Activated gamma-delta T cell treated with Interleukin-2 at 50 U/mL for 16 hours (primary cell): ENCODE results near the gene SOX6.

Experiments
- DNase-seq: peaks from one replicate; pipeline ENCODE4 v3.0.0-alpha.2; 2020

The SOX6 gene

DNA sequence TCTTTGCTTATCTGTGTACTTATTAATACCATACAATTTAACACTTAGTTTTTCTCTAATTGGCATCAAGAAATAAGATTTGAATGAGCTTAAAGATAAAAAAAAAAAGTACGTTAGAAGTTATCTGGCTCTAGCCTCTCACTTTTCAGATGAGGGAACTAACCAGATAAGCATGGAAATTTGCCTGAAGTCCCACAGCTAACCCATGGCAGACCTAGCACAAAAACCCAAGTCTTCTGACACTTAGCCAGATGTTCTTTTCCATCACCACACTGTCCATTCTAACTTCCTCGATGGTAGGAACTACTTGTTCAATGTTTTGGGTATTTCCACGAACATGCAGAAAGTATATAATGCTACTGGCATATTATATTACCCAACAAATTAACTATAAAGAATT lies 7.4 kb upstream of the SOX6 start:
- DNase-seq = no peak

DNA sequence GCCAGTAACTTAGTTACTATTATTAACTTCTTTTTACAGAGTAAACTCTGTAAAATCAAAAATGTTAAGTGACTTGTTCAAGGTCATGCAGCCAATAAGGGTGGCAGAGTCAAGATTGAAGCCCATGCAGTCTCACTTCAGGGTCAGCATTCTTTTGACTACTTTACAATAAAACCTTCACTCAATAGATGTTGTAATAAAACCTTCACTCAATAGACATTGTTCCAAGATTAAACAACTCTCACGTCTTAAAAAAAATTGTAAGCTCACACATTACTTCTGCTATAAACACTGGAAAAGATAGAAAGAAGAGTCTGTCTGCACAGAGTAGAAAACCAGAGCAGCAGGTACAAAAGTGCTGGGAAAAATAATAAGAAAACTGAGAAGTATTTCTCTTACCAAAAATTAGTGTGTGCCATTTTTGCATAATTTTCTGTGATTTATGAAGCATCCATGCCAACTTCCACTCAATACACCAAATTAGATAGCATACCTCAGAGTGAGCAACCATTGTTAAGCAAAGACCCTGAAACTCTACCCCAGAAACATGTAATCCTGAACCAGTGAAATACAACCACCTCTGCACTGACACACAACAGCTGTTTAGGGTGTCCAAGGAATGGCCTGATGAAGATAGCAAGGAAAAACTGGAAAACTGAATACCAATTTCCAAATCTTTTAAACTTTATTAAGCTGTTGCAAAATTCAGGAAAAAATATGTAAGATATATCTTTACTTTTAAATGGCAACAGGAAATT lies 4.9 kb upstream of the SOX6 start:
- no peak for DNase-seq

DNA sequence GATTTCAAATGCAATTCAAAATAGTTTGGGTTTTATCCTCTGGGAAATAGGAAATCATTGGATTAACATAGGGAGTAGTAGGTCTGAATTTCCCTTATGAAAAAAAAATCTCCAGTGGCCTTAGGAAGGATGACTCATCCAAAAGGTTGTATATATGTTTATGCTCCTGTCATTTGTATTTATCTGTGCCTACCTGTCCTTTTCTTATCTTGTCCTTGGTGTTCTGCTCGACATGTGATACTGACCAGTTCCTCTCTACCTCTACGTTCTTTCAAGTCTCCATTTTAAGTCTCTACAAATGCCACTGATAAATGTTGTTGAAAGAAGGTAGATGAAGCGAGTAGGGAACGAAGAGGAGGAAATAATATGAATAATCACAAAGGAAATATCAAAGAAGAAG lies 3.0 kb upstream of the SOX6 start:
- DNase-seq = no peak

DNA sequence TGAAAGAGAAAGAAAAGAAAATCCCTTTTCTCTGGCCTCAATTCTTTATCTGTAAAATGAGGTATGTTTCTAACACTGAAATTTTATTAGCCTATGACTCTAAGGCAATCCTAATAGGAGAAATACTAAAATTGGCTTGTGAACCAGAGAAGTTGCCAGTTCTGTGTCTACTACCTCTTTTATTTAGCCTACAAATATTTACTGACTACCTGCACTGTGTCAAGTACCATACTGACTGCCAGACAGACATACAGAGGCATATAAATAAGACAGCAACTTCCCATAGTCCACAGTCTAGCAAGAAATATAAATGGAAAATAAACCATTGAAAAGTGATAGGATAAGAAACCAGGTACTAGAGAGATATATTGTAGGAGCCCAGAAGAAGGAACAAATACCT lies 2.4 kb upstream of the SOX6 start:
- no peak for DNase-seq

DNA sequence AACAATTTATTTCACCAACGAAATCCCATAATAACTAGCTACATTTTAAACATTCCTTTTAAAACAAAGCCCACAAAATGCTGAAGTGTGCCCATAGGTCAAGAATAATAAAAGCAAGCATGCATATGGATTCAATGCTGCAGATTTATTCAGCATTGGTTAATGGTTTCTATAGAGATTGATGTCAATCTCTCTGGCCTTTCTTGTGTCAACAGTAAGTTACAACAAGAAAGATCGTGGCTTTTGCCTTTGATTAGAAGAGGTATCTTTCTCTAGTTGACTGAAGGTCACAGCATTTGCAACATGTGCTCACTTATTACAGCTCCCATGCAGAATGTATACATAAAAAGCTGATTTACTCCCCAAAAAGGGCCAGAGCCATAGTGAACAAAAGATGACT lies 1.4 kb upstream of the SOX6 start:
- no peak for DNase-seq

DNA sequence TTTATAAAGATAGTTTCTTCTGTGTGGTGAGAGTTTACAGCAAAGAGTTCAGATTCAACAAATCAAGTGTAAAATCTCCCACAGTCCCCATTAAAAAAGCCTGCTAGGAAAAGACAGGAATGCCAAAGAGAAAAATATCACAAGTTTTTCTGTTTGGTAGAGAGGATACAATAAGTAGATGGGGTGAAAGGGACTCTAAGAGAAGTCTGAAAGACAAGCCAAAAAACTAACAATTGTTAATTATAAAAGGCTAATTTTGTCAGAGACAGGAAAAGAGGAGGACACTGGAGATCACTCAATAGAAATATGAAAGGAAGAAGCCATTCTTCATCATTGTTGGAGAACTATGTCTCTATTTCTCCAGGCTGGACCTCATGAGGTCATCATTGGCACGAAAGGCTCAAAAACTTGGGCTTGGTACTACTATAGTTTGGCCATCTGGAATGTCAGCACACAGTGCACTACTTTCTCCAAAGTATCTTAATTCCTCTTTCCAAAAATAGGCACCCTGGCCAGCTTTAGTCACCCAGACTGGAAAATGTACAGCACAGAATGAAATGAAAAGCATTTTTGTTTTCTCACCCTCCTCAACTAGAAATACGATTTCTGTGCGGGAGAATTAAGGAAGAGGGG lies 531 bp upstream of the SOX6 start:
- no peak for DNase-seq

DNA sequence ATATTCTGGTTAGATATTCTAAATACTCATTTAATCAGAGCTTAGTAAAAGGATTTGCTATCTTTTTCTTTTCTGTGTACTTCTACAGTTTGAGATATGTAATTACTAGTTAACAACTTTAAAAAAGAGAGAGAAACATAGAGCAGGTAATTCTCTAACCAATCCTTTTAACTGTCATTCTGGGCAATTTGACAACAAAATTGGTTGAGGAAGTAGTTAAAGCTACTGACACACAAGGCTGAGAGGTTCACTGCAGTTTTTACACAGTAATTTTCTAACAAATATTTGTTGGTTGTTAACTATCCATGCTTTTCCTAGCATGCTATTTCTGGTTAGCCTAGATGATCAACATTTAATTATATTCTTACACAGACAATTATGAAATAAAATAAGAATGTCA lies 3.6 kb downstream of the SOX6 start:
- no peak for DNase-seq

DNA sequence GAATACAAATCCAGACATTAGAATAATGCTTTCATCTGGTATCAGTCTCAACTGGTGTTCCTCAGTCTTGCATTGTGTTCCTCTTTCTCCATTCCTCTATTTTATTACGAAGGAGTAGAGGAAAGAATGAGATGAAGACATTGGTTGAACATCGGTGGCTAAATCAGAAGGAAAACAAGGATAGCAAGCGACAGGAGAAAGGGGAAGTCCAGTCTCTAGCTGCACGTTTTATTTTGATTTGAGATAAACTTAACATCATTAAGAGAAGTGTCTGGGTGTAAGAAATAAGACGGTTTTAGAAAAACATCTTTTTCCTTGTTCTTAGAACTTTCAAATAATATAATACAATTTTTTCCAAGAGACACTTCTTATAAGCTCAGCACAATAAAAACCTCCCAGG lies 6.2 kb downstream of the SOX6 start:
- no peak for DNase-seq

DNA sequence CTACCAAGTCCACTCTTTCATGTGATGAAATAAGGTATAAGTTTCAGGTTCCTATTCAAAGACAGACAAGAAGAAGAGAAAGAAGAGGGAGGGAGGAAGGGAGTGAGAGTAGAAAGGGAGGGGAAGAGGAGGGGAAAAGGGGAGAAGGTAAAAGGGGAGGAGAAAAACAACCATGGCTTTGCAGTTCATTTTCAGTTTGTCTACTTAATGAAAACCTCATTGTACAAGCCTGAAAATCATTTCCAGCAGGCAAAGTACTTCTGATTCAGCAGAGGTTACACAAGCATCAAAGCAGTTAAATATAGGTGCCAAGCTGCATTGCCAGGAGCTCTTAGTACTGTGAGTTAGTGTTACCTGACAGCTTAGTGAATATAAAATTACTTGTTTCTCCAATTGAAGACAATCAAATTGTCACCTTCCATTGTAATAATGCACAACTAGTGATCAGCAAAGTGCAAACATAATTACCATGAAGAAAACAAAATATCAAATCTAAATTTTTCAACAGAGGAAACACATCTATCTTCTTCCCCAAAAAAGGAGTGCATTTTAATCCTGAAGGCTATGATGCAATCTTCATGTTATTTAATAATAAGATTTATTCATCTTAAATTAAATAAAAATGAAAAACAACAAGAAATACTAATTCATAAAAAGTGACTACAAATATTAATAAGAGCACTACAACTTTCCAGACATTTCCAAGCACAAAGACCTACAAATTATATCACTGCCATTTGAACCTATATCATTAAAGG lies 8.2 kb downstream of the SOX6 start:
- DNase-seq = no peak

DNA sequence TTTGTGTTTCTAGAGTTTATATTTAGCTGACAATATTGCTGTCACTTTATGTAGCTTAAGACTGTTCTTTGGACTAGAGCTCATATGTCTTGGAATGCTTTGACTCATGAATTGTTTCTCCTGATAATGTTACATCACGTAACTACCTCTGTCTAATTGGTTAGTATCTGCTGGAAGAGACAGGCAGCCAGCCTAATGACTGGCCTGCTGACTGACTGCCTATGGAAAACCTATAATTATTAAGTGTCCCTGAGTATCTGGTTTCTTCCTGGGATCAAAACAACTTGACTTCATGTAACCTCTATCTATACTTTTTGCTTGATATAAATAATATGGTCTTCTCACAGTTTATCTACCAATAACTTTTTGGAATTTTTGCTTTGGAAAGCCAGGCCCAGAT lies 9.4 kb downstream of the SOX6 start:
- no peak for DNase-seq

DNA sequence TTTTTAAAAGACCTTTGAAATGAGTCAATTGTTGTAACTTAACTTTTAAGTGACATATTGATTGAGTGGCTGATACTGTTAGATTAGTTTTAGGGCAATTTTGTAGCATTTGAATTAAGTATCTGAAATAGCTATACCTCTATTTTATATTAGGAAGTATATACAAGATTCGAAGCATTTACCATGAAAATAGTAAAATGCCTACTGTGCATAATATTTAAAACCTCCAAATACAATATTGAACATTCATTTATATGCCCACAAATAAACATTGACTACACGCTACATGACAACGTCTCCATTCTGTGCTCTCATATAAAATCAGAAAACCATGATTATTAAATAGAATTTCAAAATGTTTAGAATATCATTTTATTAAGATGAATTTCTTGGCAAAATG lies 14.5 kb downstream of the SOX6 start:
- no peak for DNase-seq

DNA sequence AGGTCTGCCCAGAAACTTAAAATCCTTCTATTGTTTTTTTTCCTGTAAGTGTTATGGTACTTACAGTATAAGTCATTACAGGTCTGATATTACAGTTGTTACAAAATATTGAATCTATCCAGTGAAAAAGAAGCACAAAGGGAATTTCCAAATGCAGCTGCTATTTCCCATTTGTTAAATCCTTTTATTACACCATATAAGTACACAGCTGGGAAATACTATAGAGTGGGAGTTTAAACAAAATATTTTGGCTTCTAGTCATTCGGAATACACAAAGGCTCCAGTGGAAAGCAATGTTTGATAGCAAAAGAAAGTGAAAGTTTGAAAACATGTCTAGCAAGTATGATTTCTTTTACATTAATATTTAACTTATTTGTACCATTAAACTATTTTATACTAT lies 18.0 kb downstream of the SOX6 start:
- no peak for DNase-seq

DNA sequence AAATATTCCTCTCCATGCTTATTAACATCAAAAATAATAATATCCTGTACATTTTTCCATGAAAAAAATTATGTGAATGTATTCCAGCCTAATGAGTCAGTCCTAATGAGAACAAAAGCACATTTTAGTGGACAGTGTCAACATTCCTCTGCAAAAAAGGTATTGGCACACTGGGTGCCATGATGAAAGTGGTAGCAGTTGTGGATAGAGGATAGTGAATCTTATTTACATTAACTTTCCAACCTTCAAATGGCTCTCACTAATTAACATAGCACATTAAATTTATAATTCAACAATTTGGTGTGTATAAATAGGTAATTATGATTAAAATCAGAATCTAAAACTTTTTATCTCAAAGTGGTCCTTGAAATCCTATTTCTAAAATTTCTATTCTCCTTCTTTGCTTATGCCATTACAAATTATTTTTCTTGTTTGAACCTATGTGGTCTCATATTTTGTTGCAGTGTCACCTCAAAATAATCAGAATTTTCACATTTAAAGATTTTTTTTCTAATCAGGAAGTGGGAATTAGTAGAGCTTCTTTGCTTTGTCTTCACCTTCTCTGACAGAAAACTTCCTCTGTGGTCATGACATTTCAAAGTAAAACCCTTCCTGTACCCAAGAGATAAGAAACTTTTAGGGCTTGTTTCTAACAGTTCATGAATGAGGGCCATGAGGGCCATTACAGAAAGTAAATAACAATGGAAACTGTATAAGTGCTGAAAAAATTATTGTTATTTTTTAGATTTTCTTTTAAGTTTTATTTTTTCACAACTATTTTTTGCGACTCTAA lies 18.7 kb downstream of the SOX6 start:
- DNase-seq = no peak

DNA sequence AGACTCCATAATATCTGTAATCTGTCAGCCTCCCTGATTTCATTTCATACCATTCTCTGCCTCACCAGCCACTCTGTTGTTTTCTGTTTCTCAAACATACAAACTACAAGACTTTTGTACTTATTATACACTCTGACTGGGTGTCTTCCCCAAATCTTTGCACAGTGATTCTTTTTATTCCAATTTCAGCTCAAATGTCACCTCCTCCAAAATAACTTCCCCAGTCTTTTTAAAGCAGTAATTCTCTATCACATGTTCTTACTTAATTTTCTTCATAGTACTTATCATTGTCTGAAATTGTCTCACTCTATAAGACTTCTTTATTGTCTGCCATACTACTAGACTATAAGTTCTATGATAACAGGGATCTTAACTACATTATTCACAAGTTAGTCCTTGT lies 19.6 kb downstream of the SOX6 start:
- no peak for DNase-seq

DNA sequence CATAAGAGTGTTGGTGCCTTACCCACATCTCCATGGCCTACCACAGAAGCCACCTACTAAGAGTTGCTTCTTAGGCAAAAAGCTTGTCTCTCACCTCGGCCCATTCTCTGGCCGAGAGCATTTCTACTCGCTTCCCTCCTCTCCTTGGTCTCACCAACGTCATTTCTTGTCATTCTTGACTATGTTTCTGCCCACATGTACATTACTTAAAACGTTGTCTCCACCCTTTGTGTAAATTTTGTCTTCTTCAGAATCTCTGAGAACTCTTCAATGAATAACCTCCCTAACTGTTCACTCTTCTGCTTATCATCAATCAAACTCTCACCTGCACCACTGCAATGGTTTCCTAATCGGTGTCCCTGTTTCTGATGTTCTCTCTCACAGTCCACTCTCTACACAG lies 20.1 kb downstream of the SOX6 start:
- no peak for DNase-seq

DNA sequence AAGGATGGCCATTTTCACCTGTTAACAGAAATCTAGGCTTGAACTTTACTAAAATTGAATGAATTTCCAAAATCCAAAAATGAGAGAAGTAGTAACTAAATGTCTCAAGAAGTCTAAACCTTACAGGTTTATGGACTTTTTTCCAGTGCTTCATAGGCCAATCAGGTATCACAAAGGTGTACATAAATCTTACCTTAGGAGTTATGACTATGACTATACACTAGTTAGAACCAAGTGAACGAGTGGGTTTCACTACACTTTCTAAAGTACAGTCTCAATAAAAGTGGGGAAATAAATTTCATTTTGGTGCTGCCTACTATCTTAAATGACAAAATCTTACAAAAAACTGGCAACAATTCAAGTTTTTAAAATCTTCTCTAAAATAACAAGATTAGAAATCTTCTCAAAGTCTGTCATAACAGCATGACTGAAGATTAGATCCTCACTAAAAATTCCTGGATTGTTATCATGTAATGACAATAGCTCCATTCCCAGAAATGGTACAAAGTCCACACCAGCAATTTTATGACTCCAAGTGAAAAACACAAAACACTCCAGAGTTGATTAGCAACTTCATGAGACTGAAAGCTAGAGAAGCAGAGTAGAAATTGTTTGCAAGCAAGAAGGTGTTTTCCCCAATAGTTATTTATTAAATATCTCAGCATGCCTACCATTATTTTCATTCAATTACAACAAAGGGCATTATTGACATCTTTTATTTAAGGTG lies 20.9 kb downstream of the SOX6 start:
- DNase-seq = no peak

DNA sequence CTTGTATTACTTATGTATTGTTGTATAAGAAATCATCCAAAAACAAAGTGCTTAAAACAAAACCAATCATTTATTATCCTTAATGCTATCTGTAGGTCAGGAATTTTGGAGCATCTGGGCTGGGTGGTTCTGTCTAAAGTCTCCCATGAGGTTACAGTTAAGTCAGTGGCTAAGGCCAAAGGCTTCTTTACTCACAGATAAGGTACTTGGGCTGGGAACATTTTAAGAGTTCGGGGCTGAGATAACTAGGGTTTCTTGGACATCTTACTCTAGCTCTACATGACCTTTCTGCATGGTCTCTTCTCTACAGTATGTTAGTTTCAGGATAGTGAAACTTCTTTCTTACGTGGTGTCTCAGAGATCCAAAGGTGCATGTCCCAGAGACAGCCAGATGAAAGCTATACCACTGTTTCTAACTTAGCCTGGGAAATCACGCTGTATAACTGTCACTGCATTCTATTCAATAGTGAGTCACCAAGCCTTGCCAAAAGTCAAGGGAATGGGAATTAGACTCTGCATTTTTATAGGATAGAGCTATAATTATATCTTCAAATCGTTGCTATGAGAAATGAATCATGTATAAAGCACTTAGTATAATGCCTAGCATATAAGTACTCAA lies 29.6 kb downstream of the SOX6 start:
- DNase-seq = no peak

DNA sequence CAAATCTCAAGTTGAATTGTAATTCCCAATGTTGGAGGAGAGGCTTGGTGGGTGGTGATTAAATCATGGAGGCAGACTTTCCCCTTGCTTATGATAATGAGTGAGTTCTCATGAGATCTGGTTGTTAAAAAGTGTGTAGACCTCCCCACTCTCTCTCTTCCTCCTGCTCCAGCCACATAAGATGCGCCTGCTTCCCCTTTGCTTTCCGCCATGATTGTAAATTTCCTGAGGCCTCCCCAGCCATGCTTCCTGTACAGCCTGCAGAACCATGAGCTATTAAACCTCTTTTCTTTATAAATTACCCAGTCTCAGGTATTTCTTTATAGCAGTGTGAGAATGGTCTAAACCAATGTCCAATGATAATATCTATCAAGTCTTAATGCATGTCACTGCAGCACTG lies 34.2 kb downstream of the SOX6 start:
- DNase-seq = no peak

DNA sequence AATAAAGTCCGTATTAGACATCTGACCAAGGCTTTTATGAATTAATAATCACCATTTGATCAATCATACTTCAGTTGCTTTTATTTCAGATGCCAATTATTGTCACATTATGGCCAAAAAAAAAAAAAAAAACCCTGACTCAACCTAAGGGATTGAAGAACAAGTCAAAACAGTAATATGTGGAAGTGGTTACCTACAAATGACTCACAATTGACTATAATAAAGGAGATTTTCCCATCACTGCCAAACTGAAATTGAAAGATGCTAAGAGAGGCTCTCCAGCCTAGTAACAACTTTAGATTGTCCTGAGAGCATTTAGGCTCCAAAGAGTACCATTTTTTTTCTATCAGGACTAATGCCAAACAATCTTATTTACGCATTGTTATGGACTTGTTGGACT lies 35.2 kb downstream of the SOX6 start:
- DNase-seq = no peak

DNA sequence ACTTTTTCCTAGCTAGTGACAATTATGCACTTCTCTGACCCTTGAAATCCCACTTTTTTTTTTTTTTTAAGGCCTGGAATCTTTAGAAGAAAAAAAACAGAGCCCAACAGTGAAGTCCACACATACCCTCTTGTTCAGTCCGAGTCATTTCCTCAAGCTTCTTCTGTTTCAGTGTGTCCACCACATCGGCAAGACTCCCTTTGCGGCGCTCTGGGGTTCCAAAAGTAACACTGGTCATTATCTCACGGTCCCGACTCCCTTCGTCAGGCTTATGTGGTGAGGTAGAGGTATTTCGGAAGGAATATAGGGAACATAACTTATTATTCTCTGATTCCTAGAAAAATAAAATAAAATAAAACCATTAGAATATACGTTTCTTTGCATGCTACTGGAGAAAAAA lies 38.0 kb downstream of the SOX6 start:
- DNase-seq = no peak

DNA sequence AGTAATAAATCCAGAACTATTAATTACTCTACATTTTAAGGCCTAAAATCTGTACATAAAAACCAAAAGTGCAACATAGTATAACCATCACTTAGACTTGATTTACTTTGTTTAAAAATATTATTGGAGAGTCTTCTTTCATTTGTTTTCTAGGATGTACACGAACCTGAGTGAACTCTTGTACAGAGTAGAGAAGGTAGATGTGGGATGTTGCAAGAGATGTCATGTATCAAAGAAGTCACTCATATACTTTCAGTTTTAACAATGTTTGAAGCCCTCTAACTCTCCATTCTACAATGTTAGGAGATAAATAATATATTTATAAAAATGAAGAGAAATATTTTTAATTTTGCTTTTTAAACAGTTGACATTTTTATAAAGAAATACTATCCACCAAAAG lies 38.6 kb downstream of the SOX6 start:
- no peak for DNase-seq

DNA sequence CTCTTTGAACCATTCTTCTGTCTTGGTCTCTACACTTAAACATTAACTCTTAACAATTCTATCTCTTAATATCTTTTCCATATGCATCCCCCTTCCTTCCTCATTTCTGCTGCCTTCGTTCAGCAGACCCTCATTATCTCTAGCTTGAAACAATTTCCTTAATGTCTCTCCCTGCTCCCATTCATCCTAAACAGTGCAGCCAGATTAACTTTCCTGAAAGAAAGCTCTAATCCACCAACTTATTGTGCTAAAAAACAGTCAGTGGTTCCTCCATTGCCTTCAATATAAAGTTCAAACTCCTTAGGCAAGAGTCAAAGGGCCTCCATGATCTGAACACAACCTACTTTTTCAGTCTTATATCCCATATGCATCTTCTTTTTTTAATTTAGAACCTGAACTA lies 42.5 kb downstream of the SOX6 start:
- no peak for DNase-seq
